ENCODE measurements around the gene PLEKHA6. TPM values are rescaled to one million over a fixed set of nuclear protein-coding genes. Genes with fewer than 3 reads are reported as not detected.

PLEKHA6 gene
- total RNA-seq, 1 donor from 2014 or later: 61.5 TPM

DNA sequence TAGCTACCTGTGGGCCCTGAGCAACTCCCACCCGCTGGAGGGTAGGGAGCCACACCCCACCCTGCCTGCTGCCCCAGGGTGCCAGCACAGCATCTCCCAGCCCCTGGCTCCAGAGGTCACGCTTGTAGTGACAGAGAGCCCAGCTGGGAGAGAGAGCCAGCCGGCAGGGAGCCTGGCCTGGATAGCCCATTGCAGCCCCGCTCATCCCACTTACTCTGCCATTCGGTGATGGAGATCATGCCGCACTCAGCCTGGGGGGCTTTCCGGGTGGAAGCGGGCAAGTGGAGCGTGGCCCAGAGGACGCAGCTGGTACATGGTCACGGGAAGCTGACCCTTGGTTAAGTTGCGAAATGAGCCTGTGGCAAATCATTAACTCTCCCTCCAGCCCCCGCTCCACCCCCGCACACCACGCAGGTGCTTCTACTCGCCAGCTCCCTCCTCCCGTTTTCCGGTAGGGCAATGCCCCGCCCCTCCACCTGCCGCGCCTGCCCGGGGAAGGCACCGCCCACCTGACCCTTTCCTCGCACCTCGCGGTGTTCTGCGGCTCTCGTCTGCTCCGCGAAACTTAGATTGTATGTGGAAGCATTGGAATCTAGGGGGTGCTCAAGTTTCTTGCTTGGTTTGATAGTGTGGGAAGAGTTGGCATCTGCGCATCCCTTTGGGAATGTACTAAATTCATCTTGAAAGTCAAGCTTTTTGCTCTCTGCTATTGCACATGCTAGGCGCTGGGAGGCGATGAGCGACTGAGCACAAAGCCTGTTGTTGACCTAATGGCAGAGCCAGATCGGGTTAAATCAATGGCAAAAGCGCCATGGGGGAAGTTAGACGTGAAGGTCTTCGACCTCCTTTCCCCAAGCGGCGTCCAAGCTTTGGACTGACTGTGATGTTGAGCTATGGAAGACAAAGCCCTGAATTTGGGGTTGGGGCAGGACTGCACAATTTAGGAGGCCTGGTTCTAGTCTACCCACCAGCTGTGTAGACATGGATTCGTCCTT, 145.8 kb downstream of the PLEKHA6 start, which contains the start of gene GOLT1A:
Gene GOLT1A (minus strand): TSS at position 321 of the 995 bp plus-strand sequence. CDS start 82 bp downstream, at position 239.
- peak; percentile 89 for DNase-seq (ENCODE audit: low spot score)

DNA sequence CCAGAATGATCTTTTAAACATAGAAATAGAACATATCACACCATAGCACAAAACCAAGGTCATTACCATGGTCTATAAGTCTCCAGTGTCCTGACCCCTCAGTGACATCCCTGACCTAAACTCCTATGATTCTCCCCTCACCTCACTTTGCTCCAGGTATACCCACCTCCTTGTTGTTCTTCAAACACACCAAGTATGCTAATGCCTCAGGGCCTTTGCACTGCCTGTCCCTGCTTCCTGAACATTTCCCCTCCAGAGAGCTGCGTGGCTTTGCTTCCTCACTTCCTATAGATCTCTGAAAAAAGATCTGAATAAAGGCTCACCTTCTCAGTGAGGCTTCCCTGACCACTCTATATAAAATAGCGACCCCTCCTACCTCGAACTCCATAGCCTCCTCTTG, 147.0 kb downstream of the PLEKHA6 start:
- no peak for DNase-seq (ENCODE audit: low spot score)

DNA sequence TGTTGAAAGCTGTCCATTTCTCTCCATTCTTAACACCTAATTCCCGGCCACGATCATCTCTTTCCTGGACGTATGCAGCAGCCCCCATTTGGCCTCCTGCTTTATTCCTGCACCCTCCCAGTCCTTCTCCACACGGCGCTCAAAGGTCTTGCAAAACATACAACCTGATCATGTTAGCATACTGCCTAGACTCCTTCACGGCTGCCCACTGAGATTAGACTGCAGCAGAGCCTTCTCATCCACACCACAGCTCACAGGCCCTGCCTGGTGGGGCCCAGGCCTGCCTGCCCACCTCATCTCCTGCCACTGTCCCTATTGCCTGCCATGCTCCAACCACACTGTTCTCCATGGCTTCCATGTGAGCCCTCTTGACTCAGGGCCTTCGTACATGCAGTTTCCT, 148.7 kb downstream of the PLEKHA6 start:
- no peak for DNase-seq (ENCODE audit: low spot score)

DNA sequence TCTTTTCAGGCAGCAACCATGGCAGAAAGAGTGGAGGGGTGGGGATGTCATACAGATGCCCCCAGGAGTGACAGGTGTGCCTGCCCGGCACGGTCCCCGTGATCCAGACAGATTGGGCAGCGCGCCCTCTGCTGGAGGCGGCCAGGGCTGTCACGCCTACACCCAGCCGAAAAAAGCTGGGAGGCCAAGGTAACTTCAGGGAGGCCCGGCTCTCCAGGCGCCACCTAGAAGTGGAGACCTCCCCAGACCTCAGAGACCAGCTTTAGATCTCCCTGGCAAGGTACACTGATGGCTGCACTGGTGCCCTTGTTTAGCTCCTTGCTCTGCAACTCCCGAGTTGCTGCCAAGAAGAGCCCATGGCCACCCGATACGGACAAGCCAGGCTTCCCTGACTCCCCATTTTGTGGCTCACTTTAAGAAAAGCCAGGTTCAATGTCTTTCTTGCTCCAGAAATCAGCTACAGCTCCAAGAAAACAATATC, 152.6 kb downstream of the PLEKHA6 start:
- peak; percentile 66 for DNase-seq (ENCODE audit: low spot score)

DNA sequence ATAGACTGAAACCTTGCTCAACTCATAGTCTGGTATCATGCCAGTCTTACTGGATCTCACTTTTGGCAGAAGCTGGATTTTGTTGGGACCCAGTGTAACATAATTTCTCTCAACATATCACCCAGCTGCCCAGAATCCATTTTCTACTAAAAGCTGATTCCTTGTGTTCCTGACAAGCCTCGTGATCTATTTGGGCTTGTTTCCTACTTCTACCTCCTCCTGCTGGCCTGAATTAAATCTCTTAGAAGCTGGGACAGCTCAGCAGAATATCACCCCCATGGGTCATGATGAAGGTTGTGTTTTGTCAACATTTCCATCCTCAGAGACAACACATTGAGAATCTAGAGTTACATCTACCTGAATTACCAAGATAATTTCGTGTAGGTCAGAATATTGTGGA, 153.6 kb downstream of the PLEKHA6 start:
- DNase-seq (ENCODE audit: low spot score): no peak

DNA sequence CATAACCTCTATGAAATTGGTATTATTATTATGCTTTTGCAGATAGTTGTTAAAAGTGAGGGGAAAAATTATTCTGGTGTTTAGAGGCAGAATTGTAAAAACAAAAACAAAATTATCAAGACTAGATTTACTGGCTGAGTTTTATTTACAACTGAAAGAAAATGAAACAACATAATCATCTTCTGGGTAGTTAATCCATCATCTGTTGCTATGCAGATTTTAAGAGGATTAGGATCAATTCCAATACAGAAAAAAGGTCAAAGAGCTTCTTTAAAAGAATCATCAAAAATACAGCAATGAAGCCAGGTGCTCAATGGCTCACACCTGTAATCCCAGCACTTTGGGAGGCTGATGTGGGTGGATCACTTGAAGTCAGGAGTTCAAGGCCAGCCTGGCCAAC, 154.2 kb downstream of the PLEKHA6 start:
- DNase-seq (ENCODE audit: low spot score): no peak

DNA sequence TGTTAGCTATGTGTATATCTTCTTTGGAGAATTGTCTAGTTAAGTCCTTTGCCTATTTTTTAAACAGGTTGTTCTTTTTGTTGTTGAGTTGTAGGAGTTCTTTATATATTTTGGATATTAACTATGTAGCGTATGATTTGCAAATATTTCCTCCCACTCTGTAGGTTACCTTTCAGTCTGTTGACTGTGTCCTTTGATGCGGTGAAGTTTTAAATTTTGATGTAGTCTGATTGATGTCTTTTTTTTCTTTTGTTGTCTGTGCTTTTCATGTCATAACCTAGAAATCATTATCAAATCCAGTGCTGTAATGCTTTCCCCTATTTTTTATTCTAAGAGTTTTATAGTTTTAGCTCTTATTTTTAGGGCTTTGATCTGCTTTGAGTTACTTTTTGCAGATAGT, 154.8 kb downstream of the PLEKHA6 start:
- no peak for DNase-seq (ENCODE audit: low spot score)

DNA sequence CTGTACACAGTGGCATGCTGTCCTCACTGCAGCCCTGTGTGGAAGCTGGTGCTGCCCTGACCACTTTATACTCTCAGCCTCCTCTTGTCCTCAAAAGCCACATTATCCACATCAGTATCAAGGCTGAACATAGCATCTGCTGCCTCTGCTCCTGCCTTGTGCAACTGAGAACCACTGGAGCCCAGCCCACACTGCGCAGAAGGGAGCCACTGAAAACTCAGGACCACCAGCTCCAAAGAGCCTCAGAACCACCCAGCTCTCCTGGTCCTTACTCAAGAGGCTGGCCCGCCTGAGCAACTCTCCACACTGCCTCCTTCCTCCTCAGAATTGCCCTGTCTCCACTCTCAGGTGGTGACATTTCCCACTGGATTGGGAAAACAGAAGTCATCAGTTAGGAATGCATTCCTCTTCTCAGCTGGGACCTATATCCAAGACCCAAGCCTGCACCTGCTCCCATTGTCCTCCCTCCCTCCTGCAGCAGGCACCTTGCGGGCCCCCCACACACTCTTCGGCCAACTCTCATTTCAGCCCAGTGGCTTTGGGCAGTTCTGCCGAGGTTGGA, 156.4 kb downstream of the PLEKHA6 start:
- DNase-seq (ENCODE audit: low spot score): no peak

DNA sequence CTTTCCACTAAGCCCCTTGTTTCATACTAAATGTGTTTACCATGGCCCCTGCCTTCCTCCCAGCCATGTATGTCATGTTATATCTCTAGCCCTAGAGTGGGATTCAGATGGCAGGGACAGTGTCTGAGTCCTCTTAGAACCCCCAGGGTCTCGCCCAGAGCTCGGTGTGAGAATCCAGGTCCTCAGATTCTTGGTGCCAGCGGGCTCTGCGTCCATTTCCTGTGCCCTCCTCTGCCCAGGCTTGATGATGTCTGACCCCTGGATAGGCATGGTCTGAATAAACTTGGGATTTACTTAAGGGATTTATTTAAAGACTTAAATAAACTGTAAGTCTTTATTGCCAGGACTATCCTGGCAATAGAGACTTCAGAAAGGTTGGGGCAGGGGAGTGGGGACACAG, 157.2 kb downstream of the PLEKHA6 start:
- no peak for DNase-seq (ENCODE audit: low spot score)

DNA sequence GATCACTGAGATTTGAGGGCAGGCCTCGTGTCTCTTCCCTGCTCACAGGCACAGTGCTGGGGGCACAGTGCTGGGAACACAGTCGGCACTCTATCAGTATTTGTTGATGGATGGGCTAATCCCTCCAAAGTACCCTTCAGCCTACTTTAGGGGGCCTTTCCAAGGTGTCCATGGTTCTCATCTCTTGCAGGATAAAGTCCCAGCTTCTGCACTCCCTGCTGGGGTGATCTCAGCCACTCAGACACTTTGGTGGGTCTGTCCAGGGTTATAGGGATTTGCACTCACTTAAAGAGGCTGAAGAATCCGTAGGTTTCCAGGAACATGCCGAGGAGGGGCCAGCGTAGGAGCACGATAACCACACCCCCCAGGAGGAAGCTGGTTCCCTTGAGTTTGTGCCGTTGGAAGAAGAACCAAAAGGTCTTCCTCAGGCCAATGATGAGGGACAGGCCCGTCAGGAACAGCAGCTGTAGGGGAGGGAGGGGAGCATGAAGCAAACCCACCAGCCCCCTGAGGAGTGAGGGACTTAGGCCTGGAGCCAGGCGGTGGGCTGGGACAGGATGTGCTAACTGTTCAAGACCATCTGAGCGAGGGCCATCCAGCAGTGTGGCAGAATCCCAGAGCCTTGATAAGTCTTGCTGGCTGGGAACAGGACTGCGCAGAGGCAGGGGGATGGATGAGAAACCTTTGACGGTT, 158.2 kb downstream of the PLEKHA6 start:
- DNase-seq (ENCODE audit: low spot score): no peak

DNA sequence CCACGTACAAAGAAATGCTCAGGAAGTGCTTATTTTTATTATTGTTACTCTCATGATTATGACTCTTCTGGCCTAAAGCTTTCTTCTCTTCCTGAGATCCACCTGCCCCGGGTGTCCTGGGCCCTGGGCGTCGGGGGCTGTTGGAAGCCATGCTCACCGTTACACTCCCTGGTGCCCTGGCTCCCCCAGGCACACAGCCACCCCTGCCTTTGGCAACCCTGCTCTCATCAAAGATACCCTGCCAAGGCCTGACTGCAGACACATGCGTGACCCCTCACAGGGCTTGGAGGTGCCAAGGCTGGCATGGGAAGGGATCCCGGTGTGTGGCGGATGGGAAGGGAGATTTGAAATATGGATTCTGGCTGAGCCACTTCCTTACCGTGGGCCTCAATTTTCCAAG, 160.2 kb downstream of the PLEKHA6 start:
- DNase-seq (ENCODE audit: low spot score): no peak

DNA sequence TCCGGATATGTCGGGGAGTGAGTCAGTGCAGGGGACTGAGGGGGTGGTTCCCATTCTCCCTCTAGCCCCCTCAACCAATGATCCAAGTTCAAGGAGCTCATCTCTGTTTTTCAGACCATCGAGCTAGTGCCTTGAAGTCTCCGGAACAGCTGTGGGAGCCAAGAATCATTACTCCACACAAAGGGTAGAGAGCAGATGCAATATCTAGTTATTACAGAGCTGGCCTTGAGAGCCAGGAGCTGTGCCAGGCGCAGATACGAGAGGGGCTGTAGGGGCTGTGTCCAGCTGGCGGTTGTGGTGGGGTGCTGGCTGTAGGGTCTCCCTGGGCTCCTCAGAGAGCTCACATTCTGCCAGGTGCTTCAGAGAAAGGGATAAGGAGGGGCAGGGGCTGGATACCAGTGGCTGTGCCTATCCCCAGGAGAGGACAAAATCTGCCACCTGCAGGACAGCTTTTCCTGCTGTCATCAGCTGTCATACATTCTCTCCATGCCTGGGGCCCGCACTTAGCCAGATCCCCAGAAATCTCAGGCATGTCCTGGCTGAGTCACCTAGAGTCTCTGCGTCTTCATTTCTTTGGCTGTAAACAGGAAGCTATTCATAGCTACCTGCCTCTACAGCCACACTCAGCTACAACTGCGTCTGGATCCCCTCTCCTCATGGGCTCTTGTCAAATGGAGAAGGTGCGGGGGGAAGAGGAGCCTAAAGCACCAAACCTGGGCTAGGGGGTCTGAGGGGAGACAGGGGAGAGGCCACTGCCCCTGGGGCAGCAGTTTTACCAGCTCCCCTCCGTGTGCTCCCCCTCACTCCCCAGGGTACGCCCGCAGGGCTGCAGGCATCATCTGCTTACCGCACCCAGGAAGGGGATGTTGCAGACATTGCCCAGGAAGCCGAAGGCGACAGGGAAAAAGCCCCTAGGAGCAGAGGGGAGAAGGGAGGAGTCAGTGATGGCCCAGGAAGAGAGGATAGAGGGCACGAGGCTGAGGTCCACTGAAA, 161.1 kb downstream of the PLEKHA6 start:
- peak; percentile 50 for DNase-seq (ENCODE audit: low spot score)

DNA sequence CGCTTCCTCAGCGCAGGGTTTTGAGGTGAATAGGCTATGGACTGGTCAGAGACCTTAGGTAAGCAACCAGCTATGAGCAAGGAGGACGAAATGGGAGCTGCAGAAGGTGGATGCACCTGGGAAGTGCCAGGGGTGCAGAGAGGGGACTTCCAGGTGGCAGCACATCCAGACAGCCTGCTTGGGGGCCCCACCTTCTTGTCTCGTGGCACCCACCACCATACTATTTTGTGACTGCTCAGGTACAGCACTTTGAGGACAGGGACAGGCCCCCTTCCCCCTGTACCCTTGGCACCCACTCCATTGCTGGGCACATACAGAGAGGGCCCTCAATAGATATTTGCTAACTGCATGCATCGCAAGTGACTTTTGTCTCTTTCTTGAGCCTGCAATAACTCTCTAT, 162.7 kb downstream of the PLEKHA6 start:
- no peak for DNase-seq (ENCODE audit: low spot score)

DNA sequence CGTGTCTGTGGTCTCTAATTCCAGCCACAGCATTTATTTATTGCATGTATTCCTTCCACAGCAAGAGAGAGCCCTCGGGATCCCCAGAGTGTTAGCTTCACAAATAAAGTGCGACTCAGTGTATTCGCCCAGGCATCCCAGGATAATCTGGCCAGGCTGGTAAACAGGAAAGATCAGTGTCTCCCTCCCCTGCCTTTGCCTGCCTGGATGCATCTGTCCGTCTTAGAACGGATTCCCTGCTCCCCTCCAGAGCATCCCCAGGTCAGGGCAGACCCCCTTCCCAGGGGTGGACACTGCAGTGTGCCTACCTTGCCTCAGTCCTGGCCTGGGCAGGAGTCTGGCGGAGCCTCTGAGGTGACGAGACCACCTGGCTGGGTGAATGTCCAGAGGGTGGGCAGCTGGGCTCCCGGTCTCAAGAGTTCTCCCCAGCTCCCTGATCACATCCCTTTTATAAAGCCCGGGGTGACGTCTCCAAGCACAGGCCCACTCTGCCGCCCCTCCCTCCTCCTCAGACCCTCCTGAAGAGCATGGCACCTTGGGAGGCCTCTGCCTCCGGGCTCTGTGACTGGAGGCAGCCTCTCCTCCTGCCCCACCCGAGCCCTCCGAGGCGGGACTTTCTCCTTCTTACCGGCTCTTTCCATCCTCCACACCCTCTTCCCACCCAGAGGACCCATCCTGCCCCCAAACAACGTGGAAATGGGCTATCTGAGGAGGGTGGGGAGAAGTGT, 163.5 kb downstream of the PLEKHA6 start, which contains the start of gene KISS1:
Gene KISS1 (minus strand): TSS at position 424 of the 728 bp plus-strand sequence. CDS start 3,615 bp downstream, outside the sequence.
- DNase-seq (ENCODE audit: low spot score): no peak

DNA sequence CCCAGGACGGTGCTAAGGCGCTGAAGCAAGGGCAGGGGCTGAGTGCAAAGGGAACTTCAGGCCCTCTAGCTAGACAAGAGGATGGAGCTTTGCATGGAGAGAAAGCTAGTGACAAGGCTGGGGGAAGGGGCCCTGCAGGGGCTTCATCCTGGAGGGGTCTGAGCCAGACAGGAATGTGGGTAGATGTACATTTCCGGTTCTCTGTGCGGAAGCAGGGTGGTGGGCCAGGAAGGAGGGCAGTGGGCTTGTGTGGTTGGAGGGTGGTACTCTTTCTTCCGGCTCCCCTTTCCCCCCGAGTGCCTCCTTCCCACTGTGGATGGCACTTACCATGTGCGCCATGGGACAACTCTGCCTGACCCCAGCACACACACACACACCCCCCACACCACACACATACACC, 165.0 kb downstream of the PLEKHA6 start:
- no peak for DNase-seq (ENCODE audit: low spot score)

DNA sequence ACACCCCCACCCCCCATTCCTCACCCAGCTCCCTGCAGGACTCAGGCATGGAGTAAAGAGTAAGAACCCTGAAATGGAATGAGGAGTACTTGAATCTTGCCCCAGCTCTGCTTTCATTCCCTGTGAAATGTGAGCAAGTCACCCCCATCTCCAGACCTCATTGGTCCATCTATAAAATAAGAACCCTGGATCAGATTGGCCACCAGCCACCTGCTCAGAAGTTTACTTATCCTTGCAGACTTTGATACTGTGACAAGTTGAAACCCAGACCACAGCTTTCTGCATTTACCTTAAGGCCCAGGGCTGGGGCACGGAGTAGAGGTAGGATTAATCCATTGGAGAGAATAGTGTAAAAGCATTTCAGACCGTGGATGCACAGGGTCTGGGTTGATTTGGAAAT, 165.6 kb downstream of the PLEKHA6 start:
- peak; percentile 72 for DNase-seq (ENCODE audit: low spot score)

DNA sequence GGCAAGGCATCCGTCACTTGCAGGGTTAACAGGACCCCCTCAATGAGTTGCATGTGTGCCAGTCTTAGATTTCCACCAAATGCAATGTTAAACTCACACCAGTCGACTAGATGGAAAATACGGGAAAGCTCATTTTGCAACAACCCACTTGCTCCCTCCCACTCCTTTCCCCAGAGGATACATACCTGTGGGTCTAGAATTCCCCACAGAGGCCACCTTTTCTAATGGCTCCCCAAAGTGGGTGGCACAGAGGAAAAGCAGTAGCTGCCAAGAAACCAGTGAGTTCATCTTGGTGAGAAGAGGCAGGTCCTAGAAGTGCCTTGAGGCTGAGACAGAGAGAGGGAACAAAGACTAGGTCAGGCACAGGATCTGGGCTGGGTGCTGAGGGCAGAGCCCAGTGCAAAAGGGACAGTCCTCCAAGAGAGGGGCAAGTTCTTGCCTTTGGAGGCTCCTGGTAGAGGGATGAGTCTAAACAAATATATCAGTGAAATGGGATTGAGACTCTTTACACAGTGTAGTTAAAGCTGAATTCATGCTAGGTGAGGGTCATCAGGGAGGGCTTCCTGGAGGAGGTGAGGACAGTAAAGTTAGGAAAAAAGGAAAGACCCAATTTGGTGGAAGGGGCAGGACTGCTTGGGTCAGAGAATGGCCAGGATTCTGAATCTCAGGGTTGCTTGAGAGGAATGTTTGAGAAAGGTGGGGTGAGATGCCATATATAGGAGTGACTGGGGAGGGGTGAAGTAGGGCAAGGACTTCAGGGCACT, 167.0 kb downstream of the PLEKHA6 start:
- no peak for DNase-seq (ENCODE audit: low spot score)

DNA sequence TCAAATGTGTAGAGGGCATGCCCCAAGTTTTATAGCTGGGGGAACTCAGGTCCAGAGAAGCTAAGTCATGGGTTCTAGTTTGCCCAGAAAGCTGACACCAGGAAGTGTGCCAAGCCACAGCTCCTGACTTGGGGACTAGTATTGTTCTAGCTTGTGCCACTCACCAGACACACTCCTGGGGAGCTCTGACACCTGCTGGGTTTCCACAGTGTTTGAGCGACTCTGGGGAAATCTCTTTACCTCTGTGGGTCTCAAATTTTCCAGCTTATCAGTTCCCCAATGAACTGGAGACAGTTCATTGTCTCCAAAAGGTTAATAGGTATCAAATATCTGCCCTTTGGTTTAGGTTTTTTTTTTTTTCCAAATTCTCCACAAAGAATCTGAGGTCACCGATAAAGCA, 167.7 kb downstream of the PLEKHA6 start:
- no peak for DNase-seq (ENCODE audit: low spot score)

DNA sequence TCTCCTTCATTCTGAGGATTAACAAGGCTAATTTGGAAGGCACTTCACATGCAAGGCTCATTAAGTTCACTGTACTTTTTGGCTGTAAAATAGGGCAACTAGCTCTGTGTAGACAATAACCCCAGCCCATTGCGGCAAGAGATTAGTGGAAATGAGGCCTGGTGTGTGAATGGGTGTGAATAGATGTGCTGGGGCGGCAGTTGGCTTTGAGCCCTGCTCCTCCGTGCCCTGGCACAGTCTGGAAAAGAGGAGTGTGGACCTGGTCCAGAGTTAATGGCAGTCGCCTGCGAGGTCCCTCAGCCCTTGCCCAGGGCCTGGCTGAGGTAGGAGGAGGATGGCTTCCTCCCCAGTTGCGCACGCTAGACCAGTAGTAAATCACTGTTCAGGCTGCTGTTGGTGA, 168.3 kb downstream of the PLEKHA6 start:
- no peak for DNase-seq (ENCODE audit: low spot score)

Measured in ureter (tissue), 1 donor.